GM12892 (cell line): ENCODE data around the gene PAX5.

Experiments
- POLR2A ChIP-seq: IDR thresholded peaks from 2 replicates; pipeline ENCODE4 v1.6.1; 2011; ENCODE audit warnings: low read depth, low read length, control low read depth
- POLR2AphosphoS5 ChIP-seq: IDR thresholded peaks from 2 replicates; pipeline ENCODE4 v1.6.1; 2011; ENCODE audit warnings: low read depth, low read length, control low read depth

DNA sequence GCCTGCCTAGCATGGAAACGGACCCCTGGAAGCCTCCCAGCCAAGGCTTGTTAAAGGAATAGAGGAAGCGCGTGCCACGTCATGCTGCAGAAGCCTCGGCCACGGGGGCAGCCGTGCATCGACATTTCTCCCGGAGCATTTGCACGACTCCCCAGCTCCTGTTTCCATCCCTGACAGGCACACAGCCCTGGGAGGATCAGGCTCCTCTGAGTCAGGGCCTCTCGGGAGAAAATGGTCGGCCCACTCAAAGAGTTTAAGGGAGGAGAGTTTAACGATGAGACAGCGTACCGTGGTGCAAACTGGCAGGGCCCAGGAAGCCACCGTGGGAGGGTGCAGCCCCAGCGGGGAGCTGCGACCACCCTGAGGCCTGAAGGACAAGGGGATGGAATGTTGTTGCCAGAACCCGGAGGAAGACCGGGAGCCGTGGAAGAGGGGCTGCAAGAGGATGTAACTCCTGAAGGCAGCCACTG, 213.6 kb downstream of the PAX5 start:
- TF ChIP-seq POLR2AphosphoS5 (no peak), POLR2A (no peak)
